ENCODE measurements around the gene EPHA5. TPM values are rescaled to one million over a fixed set of nuclear protein-coding genes. Genes with fewer than 3 reads are reported as not detected.

EPHA5 gene
- total RNA-seq, 1 experiment from 2014 or later: 0.11 TPM

DNA sequence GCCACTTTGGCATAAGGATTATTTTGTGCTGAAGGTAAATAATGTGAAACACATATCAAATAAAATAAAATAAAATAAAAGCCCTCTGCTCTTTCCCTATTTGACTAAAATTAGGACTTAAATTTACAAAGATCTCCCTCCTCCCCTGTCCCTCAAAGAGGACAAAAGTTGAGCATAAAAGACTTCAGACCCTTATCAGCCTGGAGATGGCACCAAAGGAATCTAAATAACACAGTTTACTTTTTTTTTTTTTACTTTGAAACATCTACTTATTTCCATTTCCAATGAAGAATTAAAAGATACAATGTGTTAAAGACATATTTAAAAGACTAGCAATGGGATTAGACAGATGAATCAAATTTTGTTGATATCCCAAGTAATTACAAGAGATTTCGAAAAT, 89.7 kb downstream of the EPHA5 start:
- H3K4me1 ChIP-seq: no peaks in the 10 kb centered on the region
- Mint-ChIP-seq H3K27ac (ENCODE audit: unreplicated experiment) (no peak overlapping the region), H3K36me3 (ENCODE audit: insufficient read depth, unreplicated experiment) (no peaks in the 10 kb centered on the region), H3K4me1 (ENCODE audit: low read depth, unreplicated experiment) (no peaks in the 10 kb centered on the region), H3K9me3 (ENCODE audit: unreplicated experiment) (no peaks in the 10 kb centered on the region), H3K27me3 (ENCODE audit: insufficient read depth, unreplicated experiment) (peaks cover 7% of the 10 kb centered on the region), H3K4me3 (ENCODE audit: unreplicated experiment) (no peak overlapping the region)
- DNase-seq: no peak
- H3K9me3 ChIP-seq: no peaks in the 10 kb centered on the region
- TF ChIP-seq, protein P1, sequence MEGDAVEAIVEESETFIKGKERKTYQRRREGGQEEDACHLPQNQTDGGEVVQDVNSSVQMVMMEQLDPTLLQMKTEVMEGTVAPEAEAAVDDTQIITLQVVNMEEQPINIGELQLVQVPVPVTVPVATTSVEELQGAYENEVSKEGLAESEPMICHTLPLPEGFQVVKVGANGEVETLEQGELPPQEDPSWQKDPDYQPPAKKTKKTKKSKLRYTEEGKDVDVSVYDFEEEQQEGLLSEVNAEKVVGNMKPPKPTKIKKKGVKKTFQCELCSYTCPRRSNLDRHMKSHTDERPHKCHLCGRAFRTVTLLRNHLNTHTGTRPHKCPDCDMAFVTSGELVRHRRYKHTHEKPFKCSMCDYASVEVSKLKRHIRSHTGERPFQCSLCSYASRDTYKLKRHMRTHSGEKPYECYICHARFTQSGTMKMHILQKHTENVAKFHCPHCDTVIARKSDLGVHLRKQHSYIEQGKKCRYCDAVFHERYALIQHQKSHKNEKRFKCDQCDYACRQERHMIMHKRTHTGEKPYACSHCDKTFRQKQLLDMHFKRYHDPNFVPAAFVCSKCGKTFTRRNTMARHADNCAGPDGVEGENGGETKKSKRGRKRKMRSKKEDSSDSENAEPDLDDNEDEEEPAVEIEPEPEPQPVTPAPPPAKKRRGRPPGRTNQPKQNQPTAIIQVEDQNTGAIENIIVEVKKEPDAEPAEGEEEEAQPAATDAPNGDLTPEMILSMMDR (IDR thresholded peaks at IDR 0.05; ENCODE audit: insufficient read depth in 1 of 2, low read depth in 1 of 2, low read length in 1 of 2, severe bottlenecking in 1 of 2, unreplicated experiment in 1 of 2): no peak
- ChIA-PET POLR2A (no interaction called here), CTCF (no interaction called here)
- no peaks in the 10 kb centered on the region for H3K27me3 ChIP-seq (replicated peaks; ENCODE audit: control insufficient read depth, insufficient read depth, low read length)
- BruUV-seq (replicated peaks): no TSS peak
- H3K4me3 ChIP-seq (ENCODE audit: low read depth, low read length): no peak overlapping the region
- no peaks in the 10 kb centered on the region for H3K36me3 ChIP-seq (ENCODE audit: control insufficient read depth, insufficient read depth, low read length)
- intact Hi-C loops (cut with micrococcal nuclease; ENCODE audit: unreplicated experiment): loop anchor here (2.0 to 10.0 kb wide), 2 partner anchors 284 to 584 kb away; no protein-coding TSS in a partner anchor

DNA sequence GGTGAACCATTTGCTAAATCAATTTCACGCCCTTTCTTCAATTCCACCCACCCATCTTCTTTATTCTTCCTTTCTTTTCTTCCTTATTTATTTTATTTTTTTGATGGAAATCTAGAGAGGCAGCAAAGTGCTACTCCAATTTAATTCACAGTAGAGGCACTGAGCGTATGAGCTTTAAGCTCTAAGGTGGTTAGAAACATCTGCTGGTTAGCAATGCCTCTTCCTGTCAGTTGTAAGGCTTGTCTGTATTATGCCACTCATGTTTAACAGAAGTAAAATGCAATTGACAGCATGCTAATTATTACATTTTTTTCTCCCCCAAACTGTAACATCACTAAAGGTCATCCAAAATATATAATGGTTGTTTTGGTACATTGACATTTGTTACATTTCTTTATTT, 103.8 kb downstream of the EPHA5 start:
- H3K4me3 Mint-ChIP-seq (ENCODE audit: unreplicated experiment): no peak overlapping the region
- Histone ChIP-seq H3K4me3 (ENCODE audit: low read depth, low read length) (no peak overlapping the region), H3K4me1 (no peaks in the 10 kb centered on the region), H3K36me3 (ENCODE audit: control insufficient read depth, insufficient read depth, low read length) (no peaks in the 10 kb centered on the region), H3K9me3 (no peaks in the 10 kb centered on the region), H3K27me3 (replicated peaks; ENCODE audit: control insufficient read depth, insufficient read depth, low read length) (no peaks in the 10 kb centered on the region)
- H3K36me3 Mint-ChIP-seq (ENCODE audit: insufficient read depth, unreplicated experiment): no peaks in the 10 kb centered on the region
- H3K4me1 Mint-ChIP-seq (ENCODE audit: low read depth, unreplicated experiment): no peaks in the 10 kb centered on the region
- intact Hi-C loops (cut with micrococcal nuclease; ENCODE audit: unreplicated experiment): no loop called here
- H3K27me3 Mint-ChIP-seq (ENCODE audit: insufficient read depth, unreplicated experiment): no peaks in the 10 kb centered on the region
- no TSS peak for BruUV-seq (replicated peaks)
- no peaks in the 10 kb centered on the region for H3K9me3 Mint-ChIP-seq (ENCODE audit: unreplicated experiment)
- POLR2A ChIA-PET: no interaction called here
- CTCF ChIA-PET: no interaction called here
- H3K27ac Mint-ChIP-seq (ENCODE audit: unreplicated experiment): no peak overlapping the region
- TF ChIP-seq, protein P1 (IDR thresholded peaks at IDR 0.05; ENCODE audit: insufficient read depth in 1 of 2, low read depth in 1 of 2, low read length in 1 of 2, severe bottlenecking in 1 of 2, unreplicated experiment in 1 of 2): no peak
- DNase-seq: no peak

GRCh38 chr4:65561164-65561563, 109.1 kb downstream of the EPHA5 start:
- DNase-seq: no peak
- Mint-ChIP-seq H3K4me1 (ENCODE audit: low read depth, unreplicated experiment) (no peaks in the 10 kb centered on the region), H3K27ac (ENCODE audit: unreplicated experiment) (no peak overlapping the region), H3K36me3 (ENCODE audit: insufficient read depth, unreplicated experiment) (no peaks in the 10 kb centered on the region), H3K9me3 (ENCODE audit: unreplicated experiment) (no peaks in the 10 kb centered on the region), H3K4me3 (ENCODE audit: unreplicated experiment) (no peak overlapping the region), H3K27me3 (ENCODE audit: insufficient read depth, unreplicated experiment) (no peaks in the 10 kb centered on the region)
- no peak overlapping the region for H3K4me3 ChIP-seq (ENCODE audit: low read depth, low read length)
- intact Hi-C loops (cut with micrococcal nuclease; ENCODE audit: unreplicated experiment): no loop called here
- no TSS peak for BruUV-seq (replicated peaks)
- TF ChIP-seq, protein P1 (IDR thresholded peaks at IDR 0.05; ENCODE audit: insufficient read depth in 1 of 2, low read depth in 1 of 2, low read length in 1 of 2, severe bottlenecking in 1 of 2, unreplicated experiment in 1 of 2): no peak
- no peaks in the 10 kb centered on the region for H3K36me3 ChIP-seq (ENCODE audit: control insufficient read depth, insufficient read depth, low read length)
- CTCF ChIA-PET: no interaction called here
- H3K4me1 ChIP-seq: no peaks in the 10 kb centered on the region
- POLR2A ChIA-PET: no interaction called here
- H3K9me3 ChIP-seq: no peaks in the 10 kb centered on the region
- no peaks in the 10 kb centered on the region for H3K27me3 ChIP-seq (replicated peaks; ENCODE audit: control insufficient read depth, insufficient read depth, low read length)
